HG02610 (cell line): ENCODE data around the gene SORL1.

Experiments
- ATAC-seq: cut with Tn5 transposase; IDR thresholded peaks from one replicate; pipeline ENCODE4 v1.9.1; 2021; ENCODE audit warnings: mild to moderate bottlenecking, moderate library complexity; ENCODE audit not compliant: unreplicated experiment

SORL1 gene

GRCh38 chr11:121577106-121577848 is 125.2 kb downstream of the SORL1 start:
- ATAC-seq: no peak

- ATAC-seq: no peak
Observed at GRCh38 chr11:121578251-121578976, 126.3 kb downstream of the SORL1 start.

- no peak for ATAC-seq
Observed at GRCh38 chr11:121580154-121580553, 128.0 kb downstream of the SORL1 start.

- no peak for ATAC-seq
Observed at GRCh38 chr11:121581607-121582006, 129.5 kb downstream of the SORL1 start.

GRCh38 chr11:121582296-121582695 is 130.2 kb downstream of the SORL1 start:
- ATAC-seq: no peak

- no peak for ATAC-seq
Observed at GRCh38 chr11:121583825-121584224, 131.7 kb downstream of the SORL1 start.

- ATAC-seq: no peak
Observed at GRCh38 chr11:121586750-121587149, 134.6 kb downstream of the SORL1 start.

- no peak for ATAC-seq
Observed at GRCh38 chr11:121587182-121587581, 135.1 kb downstream of the SORL1 start.

- no peak for ATAC-seq
Observed at GRCh38 chr11:121588747-121589146, 136.6 kb downstream of the SORL1 start.

- peak; percentile 88 for ATAC-seq
Observed at GRCh38 chr11:121589946-121590537, 137.9 kb downstream of the SORL1 start.

GRCh38 chr11:121590772-121591404 is 138.8 kb downstream of the SORL1 start:
- ATAC-seq: no peak

GRCh38 chr11:121591405-121592033 is 139.4 kb downstream of the SORL1 start:
- no peak for ATAC-seq

- no peak for ATAC-seq
Observed at GRCh38 chr11:121592708-121593107, 140.6 kb downstream of the SORL1 start.

GRCh38 chr11:121595717-121596161 is 143.6 kb downstream of the SORL1 start:
- ATAC-seq: no peak

- ATAC-seq: no peak
Observed at GRCh38 chr11:121596195-121597155, 144.4 kb downstream of the SORL1 start.

- no peak for ATAC-seq
Observed at GRCh38 chr11:121603316-121603715, 151.2 kb downstream of the SORL1 start.

- ATAC-seq: no peak
Observed at GRCh38 chr11:121604152-121604551, 152.0 kb downstream of the SORL1 start.

- no peak for ATAC-seq
Observed at GRCh38 chr11:121606354-121606753, 154.2 kb downstream of the SORL1 start.

- ATAC-seq: no peak
Observed at GRCh38 chr11:121607341-121607740, 155.2 kb downstream of the SORL1 start.
